ENCODE data around the gene ADGRD1. TPM values are rescaled to one million over a fixed set of nuclear protein-coding genes. Genes with fewer than 3 reads are reported as not detected.

ADGRD1 gene
- total and polyA plus RNA-seq, 8 donors: 1.4 to 7.3 (median 5.2) TPM

- no peaks in the 10 kb centered on the region for H3K9me3 ChIP-seq
- no peak for DNase-seq
- WGBS, 2 donors: 89 to 91% methylated on average over 30 of the region's 30 CpGs
- no peaks in the 10 kb centered on the region for H3K36me3 ChIP-seq
- H3K4me1 ChIP-seq: no peaks in the 10 kb centered on the region
- TF ChIP-seq CTCF (IDR thresholded peaks at IDR 0.05): no peak
- intact Hi-C loops (cut with DNase I): no loop called here
- no peak overlapping the region for H3K27ac ChIP-seq
- no peak for FAIRE-seq
- ATAC-seq: no peak
- H3K27me3 ChIP-seq: no peaks in the 10 kb centered on the region
- no peak overlapping the region for H3K4me3 ChIP-seq
Measured at GRCh38 chr12:131033886-131034482, 80.3 kb downstream of the ADGRD1 start.

- no peak for TF ChIP-seq CTCF (IDR thresholded peaks at IDR 0.05)
- WGBS, 2 donors: 75 to 81% methylated on average over 15 of the region's 15 CpGs
Measured at GRCh38 chr12:131034631-131035244, 81.0 kb downstream of the ADGRD1 start.

GRCh38 chr12:131035245-131035681 is 81.6 kb downstream of the ADGRD1 start:
- ATAC-seq (no peak), DNase-seq (peak in 1 of 6 donors; percentile 37), FAIRE-seq (no peak)
- H3K36me3 ChIP-seq: no peaks in the 10 kb centered on the region
- 85 to 93% methylated on average over 18 of the region's 18 CpGs for WGBS, 2 donors
- TF ChIP-seq CTCF (IDR thresholded peaks at IDR 0.05): no peak
- H3K4me1 ChIP-seq: no peaks in the 10 kb centered on the region
- no peaks in the 10 kb centered on the region for H3K27me3 ChIP-seq
- H3K9me3 ChIP-seq: no peaks in the 10 kb centered on the region
- H3K27ac ChIP-seq: no peak overlapping the region
- no peak overlapping the region for H3K4me3 ChIP-seq
- intact Hi-C loops (cut with DNase I): no loop called here

More at GRCh38 chr12:131034631-131035244, 81.0 kb downstream of the ADGRD1 start:
- Histone ChIP-seq H3K27ac (no peak overlapping the region), H3K36me3 (no peaks in the 10 kb centered on the region), H3K9me3 (no peaks in the 10 kb centered on the region), H3K27me3 (no peaks in the 10 kb centered on the region), H3K4me3 (no peak overlapping the region), H3K4me1 (no peaks in the 10 kb centered on the region)
- ATAC-seq (no peak), FAIRE-seq (no peak), DNase-seq (peak in 1 of 6 donors; percentile 35)
- intact Hi-C loops (cut with DNase I): no loop called here

- intact Hi-C loops (cut with DNase I): no loop called here
- no peak for TF ChIP-seq CTCF (IDR thresholded peaks at IDR 0.05)
- FAIRE-seq (no peak), DNase-seq (no peak), ATAC-seq (no peak)
- no peak overlapping the region for H3K4me3 ChIP-seq
- H3K9me3 ChIP-seq: no peaks in the 10 kb centered on the region
- WGBS, 2 donors: 88 to 93% methylated on average over 11 of the region's 11 CpGs
- H3K36me3 ChIP-seq: no peaks in the 10 kb centered on the region
- no peaks in the 10 kb centered on the region for H3K4me1 ChIP-seq
- no peak overlapping the region for H3K27ac ChIP-seq
- H3K27me3 ChIP-seq: no peaks in the 10 kb centered on the region
Measured at GRCh38 chr12:131038159-131038558, 84.5 kb downstream of the ADGRD1 start.

Measured in pancreas (tissue), 10 donors.